GM12865 (cell line): ENCODE data around the gene TP73.

Experiments
- DNase-seq: peaks from one replicate; pipeline ENCODE4 v3.0.0; 2010; ENCODE audit warnings: low read depth
- H3K4me3 ChIP-seq: 2 replicates; pipeline ENCODE4 v1.5.1; 2011; ENCODE audit warnings: mild to moderate bottlenecking, low read depth, low read length, control low read depth
- CTCF ChIP-seq: IDR thresholded peaks from 2 replicates; pipeline ENCODE4 v1.5.1; 2011; ENCODE audit warnings: low read length, control low read depth, low read depth, inconsistent platforms; ENCODE audit not compliant: insufficient read depth; ENCODE audit errors: missing control alignments

TP73 gene

DNA sequence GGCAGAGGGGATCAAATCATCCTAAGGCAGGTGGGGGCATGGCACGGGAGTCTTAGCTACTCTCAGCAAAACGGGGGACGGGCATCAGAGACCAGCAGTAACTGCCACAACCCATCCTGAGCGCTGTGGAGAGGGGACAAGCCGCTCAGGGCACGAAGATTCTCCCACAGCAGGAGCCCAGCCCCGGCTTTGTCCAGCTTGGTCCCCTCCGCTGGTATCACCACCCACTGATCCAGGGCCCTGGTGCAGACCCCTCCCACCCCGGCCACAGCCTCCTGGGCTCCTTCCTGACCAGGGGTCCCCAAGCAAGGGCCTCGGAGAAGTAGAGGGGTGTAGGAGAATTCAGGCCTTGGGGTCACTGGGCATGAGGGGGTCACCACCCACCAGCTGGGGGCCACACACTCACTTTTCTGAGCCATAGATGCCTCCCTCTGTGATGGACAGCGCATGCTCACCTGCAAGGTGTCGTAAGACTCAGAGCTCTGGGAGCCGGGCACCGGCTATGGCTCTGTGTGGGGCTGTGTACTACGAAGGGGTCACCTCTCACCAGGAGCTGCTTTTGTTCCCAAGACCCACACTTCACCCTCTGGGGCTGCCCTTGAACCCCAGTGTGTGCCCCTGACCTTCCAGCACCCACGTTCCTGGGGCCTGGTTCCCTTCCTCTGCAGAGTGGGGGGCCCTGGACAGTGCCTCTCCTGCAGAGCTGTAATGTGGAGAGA, 117.9 kb downstream of the TP73 start:
- TF ChIP-seq CTCF = no peak
- no peak overlapping the region for H3K4me3 ChIP-seq
- no peak for DNase-seq

GRCh38 chr1:3771108-3772026, 119.1 kb downstream of the TP73 start:
- no peak for TF ChIP-seq CTCF

DNA sequence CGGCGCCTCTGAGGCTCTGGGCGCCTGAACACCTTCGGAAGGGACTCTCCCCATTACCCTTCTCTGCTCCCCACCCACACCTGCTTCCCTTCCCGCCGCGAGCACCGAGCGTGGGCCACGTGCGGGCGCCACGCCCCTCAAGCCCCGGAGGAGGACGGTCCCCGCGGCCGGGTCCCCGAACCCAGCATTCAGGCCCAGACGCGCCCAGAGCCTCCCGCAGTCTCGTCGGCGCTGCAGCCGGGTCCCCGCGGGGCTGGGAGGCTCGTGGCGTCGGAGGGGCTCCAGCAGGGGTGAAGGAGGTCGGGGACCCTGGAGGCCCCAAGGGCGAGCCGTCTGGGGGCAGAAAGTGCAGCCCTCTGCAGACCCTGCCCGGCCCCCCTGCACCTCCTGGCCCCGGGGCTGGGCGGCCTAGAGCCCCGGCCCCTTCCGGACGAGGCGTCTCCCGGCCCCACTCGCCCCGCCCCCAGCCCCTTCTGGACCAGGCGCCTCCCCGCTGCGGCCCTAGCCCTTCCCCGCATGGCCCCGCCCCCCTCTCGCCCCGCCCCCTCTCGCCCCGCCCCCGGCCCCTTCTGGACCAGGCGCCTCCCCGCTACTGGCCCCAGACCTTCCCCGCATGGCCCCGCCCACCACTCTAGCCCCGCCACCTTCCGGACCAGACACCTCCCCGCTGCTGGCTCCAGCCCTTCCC, 119.9 kb downstream of the TP73 start:
- no peak for TF ChIP-seq CTCF
- DNase-seq = peak; percentile 92

More at GRCh38 chr1:3771108-3772026, 119.1 kb downstream of the TP73 start:
- no peak for DNase-seq
- peak overlapping the region; percentile 64 for H3K4me3 ChIP-seq

DNA sequence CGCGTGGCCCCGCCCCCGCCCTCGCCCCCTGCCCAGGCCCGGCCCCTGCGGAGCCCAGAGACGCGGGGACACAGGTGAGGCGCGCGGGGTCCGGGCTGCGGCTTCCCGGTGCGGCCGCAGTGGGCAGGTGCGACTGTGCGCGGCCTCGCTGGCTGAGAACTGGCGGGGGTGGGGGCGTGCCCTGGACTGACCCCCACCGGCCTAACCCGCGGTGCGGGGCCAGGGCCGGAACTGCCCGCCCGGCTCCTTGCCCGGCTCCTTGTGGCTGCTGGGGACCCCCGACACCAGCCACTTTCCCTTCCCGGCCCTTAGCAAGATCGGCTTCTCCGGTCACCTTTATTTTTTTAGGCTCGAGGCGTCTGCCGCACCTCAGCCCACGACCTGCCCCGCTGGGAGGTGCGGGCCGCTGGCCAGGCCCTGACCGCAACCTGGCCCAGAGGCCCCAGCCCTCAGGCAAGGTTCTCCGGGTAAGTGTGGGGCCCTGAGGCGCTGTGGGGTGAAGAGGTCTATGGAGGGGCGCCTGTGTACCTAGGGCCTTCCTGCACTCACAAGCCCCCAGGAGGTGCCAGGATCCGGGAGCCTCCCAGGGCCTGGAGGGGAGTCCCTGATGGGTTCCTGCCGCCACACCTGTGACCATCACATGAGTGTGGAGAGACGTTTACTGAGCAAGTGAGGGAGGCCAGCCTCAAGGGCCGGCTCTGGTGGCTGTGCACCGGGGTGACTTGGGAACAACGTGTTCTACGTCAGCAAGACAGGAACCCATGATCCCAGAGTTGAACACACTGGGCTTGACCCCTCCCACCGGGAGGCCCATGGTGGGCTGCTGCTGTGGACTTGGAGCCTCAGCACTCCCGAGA, 120.6 kb downstream of the TP73 start, which contains the start of gene SMIM1:
Gene SMIM1, plus strand, starts transcription at position 35 of the 857 bp plus-strand sequence. CDS start 2,625 bp downstream, outside the sequence.
- peak within 1 kb of the TSS; percentile 64 for H3K4me3 ChIP-seq
- no peak for DNase-seq
- no peak for TF ChIP-seq CTCF

More for the DNA sequence above, 119.9 kb downstream of the TP73 start:
- peak overlapping the region; percentile 64 for H3K4me3 ChIP-seq

DNA sequence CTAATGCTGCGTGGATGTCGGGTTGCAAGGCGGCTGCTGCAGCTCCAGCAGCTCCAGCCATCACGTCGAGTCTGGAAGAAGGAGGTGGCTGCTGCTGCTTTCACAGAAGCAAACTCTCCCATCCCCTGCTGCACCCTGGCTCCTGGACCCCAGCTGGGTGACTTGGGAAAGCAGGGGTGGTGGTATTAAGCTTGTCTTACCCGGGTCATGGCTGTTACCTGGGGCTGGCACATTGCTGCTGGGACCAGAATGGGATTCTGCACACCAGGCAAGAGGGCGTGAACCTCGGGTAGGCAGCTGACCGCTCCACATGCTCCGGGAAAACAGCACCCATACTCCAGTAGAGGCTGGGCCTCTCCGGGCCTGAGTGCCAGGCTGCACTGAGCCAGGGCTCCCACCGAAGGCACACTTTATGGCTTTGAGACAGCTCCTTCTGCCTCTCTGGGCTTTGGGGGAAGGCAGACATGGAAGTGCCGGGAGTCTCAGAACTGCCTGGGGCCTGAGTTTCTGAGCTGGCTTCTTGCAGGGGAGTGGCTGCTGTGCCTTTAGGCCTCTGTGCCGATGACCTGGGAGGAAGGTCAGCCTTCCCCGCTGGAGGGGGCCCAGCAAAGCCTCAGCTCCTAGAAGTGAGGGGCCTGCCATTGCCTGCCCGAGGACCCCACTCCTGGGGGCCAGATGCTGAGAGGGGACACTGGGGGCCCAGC, 121.4 kb downstream of the TP73 start:
- H3K4me3 ChIP-seq = no peak overlapping the region
- DNase-seq = no peak
- TF ChIP-seq CTCF = no peak
